Stimulated activated CD8-positive, alpha-beta memory T cell treated with anti-CD3 and anti-CD28 coated beads, Interleukin-7, amount 100 ng/mL, for 48 hours (primary cell): ENCODE data around the gene SHISA4.
"Not testable (repeated sequence)": the region's sequence is repeated elsewhere in the genome, so short reads cannot be mapped to it uniquely, and the experiment has no call there.

Experiments used
- DNase-seq, 2 donors: peaks; one replicate each; pipeline ENCODE4 v3.0.0-alpha.2; 2020; ENCODE audit warnings: low read depth in 1 of 2; ENCODE audit errors: extremely low read depth in 1 of 2

The SHISA4 gene, protein sequence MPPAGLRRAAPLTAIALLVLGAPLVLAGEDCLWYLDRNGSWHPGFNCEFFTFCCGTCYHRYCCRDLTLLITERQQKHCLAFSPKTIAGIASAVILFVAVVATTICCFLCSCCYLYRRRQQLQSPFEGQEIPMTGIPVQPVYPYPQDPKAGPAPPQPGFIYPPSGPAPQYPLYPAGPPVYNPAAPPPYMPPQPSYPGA

DNA sequence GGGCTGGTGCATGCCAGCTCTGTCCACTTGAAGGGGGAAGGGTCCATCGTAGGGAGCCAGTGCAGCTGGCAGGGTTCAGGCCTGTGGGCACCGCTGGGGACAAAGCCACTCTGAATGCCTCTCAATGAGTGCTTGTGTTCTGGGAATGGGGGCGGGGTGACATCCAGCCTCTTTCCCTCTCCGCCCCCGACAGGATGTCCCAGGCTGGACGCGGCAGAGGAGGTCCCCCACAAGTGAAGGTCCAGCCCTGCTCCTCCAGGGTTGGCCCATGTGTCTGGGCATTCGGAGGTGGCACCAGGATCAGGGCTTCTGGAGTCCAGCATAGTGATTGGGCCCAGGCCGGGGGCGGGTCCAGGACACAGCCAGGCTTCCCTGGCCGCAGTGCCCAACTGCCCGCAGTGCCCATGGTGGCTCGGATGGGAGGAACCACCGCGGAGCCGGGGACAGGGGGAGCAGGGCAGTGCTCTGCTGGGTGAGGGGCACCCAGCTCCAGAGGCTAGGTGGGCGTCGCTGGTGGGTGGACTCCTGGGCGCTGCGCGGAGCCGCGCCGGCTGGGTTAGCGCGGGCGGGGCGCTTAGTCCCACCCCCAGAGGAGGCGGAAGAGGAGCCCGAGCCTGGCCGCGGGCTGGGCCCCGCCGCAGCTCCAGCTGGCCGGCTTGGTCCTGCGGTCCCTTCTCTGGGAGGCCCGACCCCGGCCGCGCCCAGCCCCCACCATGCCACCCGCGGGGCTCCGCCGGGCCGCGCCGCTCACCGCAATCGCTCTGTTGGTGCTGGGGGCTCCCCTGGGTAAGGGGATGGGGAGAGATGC is at the start of gene SHISA4:
TSS of gene SHISA4 (plus strand) at position 617 of the 808 bp plus-strand sequence. CDS start at position 714, 97 bp downstream.
- DNase-seq = no peak

DNA sequence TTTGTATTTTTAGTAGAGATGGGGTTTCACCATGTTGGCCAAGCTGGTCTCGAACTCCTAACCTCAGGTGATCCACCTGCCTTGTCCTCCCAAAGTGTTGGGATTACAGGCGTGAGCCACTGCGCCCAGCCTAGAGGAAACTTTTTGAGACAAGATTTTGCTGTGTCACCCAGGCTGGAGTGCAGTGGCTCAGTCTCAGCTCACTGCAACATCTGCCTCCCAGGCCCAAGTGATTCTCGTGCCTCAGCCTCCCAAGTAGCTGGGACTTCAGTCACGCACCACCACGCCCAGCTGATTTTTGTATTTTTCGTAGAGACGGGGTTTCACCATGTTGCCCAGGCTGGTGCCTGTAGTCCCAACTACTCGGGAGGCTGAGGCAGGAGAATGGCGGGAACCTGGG is 49.6 kb upstream of the SHISA4 start:
- not testable (repeated sequence) for DNase-seq

DNA sequence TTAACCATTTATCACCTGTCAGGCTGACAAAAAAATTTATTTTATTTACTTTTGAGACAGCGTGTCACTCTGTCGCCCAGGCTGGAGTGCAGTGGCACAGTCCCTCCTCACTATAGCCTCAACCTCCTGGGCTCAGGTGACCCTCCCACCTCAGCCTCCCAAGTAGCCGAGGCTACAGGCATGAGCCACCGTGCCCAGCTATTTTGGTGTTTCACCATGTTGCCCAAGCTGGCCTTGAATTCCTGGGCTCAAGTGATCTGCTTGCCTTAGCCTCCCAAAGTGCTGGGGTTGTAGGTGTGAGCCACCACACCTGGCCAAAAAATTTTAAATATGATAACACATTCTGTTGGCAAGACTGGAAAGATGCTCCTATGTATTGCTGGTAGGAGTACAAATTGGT is 48.6 kb upstream of the SHISA4 start:
- DNase-seq = no peak

DNA sequence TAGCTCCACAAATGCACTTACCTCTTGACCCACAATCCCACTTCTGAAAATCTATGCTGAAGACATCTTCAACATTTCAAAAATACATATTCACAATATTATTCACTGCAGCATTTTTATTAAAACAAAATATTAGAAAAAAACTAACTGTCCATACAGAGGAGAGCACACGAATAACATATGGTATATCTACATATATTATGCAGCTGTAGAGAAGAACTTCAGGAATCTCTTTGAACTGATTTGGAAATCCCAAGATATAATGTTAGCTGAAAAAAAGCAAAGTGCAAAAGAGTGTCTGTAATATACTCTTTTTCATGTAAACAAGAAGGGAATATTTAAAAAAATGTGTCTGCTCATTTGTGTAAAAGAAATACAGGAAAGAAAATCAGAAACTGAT is 48.2 kb upstream of the SHISA4 start:
- DNase-seq = no peak

DNA sequence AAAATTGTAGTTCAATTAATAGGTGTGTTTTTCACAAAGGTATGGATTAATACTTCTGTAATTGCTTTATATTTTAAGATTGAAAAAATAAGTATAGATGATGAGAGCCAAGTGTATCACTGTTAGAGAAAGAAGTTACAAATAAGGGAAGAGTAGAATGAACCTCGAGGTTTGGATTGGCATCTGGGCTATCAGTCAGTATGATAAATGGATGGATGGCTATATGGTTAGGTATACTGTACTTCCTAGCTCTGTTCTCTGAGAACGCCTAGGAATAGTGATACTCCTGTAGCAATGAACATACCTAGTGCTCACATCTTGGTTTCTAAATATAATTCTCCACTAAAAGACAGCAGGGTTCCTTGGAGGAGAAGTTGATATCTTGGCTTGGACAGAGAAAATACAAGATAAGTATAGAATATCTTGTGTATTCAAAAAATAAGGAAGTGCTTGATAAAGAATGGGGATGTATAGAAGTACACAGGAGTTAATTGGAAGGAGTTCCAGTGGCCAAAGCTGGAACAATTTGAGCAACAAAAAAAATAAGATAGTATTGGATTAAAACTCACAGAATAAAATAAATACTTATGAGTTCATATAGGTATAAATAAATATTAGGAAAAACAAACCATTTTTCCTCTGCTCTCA is 47.3 kb upstream of the SHISA4 start:
- DNase-seq = no peak

DNA sequence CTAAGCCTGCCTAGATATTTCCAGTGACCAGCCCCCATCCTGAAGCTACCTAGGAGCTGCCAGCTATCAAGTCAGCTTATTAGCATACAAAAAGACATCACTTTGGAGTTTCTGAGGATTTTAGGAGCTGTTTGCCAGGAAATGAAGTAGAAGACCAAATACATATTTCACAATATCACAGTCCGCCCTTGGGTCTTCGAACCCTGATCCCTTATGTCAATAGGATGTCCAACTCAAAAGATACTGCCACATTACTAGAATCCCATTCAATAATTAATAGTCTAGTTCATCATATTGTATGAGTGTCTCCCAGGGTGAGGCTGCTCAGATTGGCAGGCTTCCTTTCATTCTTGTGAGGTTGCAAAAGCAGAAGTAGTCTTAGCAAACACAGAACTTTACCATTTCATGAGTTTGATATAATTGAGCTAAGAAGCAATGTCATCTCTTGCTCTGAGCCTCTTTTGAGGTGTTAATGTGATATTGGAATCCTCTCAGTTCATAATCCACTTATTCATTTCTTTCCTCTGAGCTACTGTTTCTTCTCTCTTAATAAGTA is 46.1 kb upstream of the SHISA4 start:
- DNase-seq = no peak

DNA sequence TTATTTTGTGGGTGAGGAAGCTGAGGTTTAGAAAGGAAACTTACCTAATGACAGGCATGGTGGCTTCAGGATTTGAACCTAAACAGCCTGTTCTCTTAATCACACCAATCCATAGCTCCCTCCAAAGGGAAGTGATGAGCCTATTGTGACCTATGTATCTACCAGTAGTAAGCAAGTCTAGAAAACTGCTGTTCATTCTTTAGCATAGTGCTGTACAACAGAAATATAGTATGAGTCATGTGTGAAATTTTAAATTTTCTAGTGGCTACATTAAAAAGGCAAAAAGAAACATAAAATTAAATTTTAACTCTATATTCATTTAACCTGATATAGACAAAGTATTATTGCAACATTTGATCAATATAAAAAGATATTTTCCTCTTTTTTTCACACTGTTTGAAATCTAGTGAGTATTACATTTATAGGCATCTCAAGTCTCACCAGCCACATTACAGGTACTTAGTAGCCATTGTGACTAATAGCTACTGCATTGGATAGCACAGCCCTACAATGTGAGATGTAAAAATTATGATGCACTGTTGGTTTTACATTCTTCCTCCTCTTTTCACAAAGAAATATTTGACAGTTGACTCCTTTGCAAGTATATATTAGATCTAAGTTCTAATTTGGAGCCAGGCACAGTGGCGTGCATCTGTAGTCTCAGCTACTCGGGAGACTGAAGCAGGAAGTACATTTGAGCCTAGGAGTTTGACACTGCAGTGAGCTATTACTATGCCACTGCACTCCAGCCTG is 43.2 kb upstream of the SHISA4 start:
- no peak for DNase-seq

DNA sequence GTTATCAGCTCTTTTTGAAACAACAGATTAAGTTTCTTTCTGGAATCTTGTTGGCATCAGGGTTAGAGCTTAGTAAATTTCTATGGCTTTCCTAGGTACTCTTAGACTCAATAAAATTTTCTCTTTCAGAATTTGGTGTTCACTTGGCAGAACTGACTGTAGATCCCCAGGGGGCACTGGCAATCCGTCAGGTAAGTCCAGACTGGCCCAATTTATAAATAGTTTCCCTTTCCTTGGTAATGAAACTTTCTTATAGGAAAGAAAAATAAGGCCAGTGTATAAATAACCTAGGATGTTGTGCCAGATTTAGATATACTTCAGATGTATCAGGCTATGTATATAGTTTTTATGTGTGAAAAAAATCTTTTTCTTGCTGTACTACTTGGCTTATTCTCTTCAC is 41.5 kb upstream of the SHISA4 start:
- no peak for DNase-seq

DNA sequence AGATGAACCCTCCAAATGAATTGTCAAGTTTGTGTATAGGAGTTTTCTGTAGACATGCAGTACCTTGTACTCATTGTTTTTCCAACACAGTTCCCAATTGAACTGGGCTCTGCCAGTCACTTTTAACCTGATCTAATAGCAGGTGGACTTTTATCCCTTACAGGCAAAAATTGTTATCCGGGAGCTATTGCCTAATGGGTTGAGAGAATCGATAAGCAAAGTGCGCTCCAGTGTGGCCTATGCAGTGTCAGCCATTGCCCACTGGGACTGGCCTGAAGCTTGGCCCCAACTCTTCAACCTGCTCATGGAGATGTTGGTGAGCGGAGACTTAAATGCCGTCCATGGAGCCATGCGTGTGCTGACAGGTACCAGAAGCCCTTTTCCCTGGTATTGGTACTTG is 40.5 kb upstream of the SHISA4 start:
- DNase-seq = no peak

DNA sequence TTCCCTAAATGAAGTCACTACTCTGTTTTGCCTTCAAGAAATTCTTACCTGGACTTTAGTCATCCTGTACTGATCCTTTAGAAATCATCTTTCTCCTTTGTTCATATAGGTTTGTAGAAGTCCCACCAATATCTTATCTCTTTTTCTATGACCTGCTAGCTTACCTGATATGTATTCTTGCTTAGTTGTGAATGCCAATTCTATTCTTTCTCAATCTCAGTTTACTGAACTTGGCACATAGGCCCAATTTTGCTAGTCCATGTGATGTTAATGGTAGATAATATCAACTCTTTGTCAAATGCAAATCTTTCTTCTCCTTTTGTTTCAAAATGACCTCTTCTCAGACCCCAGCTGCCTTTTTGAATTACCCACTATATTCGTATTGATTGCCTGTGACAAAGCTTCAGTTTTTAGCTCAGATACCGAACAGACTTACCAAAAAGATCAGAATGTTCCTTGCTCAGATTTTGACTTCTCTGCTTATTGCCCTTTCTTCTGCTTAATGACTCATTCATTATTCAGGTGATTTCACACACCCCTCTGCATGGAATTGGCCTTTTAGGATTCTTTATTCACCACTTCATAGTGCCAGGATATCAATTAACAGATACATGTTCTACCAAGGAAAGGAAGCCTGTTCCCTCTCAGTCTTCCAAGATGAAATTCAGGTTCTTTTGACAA is 39.2 kb upstream of the SHISA4 start:
- no peak for DNase-seq

DNA sequence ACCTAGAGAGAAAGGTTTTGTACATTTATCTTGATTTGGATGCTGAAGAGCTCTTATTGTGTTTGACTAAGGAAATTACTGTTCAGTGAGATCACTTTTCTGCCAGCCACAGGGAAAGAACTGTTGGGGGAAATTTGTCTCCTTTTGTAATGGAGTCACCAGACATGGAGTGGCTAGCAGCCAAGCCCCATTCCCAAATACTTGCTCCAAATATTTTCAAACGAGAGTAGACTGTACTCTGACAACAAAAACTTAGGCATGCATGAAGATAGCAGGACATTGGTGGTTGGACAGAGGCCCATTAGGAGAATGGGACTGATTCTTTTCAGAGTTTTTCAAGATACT is 38.7 kb upstream of the SHISA4 start:
- DNase-seq = no peak

DNA sequence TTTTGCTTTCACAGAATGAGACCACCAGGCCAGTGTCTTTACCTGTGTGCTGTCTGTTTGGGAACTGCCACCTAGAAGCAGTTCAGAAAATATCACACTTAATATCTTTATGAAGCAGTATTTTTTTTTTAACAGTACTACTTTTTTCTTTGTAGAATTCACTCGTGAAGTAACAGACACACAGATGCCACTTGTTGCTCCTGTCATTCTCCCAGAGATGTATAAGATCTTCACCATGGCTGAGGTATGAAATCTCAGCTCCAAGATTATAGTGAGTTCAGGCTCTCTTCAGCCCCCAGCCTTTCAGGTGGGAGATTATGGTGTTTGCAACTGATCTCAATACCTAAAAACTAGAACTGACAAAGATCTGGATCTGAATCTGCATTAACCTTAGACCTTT is 36.7 kb upstream of the SHISA4 start:
- DNase-seq = no peak

DNA sequence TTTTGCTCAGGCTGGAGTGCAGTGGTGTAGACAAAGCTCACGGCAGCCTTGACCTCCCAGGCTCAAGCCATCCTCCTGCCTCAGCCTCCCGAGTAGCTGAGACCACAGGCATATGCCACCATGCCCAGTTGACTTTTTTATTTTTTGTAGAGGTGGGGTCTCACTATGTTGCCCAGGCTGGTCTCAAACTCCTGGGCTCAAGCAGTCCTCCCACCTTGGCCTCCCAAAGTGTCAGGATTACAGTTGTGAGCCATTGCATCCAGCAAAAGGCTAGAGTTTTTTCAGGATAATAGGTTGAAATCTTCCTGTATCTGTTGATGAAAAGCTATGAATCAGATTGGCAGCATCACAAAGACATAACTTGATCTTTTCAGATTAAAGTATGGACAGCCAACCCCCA is 32.0 kb upstream of the SHISA4 start:
- not testable (repeated sequence) for DNase-seq

DNA sequence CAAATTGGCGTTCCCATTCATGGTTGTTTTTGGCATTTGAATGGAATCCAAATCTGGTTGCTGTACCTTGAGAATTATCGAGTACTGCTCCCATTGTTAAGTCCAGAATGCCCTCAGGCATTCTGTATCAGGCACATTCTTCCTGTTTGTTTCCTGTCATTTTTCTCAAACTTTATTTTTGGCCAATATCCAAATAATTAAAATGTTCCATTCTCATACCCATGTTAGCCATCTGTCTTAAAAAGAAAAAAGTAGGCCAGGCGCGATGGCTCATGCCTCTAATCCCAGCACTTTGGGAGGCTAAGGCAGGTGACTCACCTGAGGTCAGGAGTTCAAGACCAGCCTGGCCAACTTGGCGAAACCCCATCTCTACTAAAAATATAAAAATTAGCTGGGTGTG is 29.3 kb upstream of the SHISA4 start:
- no peak for DNase-seq

DNA sequence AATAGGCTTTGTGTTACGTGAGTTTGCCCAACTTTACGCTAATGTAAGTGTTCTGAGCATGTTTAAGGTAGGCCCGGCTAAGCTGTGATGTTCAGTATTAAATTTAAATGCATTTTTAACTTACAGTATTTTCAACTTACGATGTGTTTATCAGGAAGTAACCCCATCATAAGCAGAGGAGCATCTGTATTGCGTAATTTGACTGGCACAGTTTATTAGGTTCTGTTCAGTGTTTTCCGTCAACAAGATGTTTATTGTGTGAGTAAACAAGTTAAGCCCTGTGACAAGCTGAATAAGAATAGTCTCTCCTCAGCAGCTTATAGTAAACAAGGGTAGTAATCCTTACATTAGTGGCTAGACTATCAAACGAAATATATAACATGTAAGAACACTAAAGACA is 27.2 kb upstream of the SHISA4 start:
- no peak for DNase-seq

DNA sequence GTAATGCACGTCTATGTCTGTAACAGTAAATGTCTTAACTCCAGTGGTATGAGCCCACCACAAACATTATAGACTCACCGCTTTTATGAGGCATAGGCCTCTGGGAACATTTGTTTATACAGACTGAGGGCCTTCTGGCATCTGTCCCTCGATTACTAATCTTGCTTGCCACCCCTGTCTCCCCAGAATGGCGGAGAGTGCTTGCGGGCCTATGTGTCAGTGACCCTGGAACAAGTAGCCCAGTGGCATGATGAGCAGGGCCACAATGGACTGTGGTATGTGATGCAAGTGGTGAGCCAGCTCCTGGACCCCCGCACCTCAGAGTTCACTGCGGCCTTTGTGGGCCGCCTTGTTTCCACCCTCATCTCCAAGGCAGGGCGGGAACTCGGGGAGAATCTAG is 18.3 kb upstream of the SHISA4 start:
- DNase-seq = no peak

DNA sequence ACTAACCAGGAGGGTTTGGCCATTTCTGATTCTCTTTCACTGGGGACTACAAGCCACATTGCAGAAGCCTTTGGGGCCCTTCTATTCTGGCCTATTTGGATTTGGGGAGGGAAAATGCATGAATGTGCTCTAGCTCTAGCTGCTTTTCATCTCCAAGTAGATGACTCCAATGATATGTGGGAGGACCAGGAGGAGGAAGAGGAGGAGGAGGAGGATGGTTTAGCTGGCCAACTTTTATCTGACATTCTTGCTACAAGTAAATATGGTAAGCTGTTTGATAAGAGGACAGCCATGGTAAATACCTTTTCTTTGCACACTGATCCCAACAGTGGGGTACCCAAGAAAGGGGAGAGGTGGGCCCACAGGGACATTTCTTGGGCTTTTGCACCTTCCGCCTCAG is 14.0 kb upstream of the SHISA4 start:
- no peak for DNase-seq

DNA sequence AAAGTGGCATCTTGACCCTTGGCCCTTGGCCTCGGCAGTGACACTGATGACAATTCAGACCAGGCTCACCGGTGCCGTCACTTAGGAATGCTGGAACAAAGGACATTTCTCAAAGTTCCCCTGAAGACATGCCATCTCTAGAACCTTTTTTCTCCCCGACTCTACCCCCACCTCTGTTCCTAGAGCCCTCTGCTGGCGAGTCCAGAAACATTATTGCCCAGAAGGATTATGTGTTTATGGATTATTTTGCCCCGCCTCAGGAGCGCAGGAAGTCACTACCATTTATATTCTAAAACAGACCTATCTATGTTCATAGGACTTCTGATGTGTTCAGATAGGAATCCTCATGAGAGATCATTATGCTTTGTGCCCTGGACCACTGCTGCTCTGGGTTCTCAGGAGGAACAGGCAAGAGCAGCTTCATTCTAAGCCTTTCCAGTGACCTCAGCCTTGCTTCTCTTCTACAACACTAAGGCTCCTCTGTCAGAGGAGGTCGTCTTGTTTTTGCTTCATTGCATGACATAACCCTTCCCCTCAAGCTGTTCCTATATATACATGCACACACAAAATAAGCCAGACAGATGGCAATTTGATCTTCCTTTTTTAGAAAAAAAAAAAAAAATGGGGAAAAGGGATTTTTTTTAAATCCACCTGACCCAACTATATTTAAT is 12.4 kb upstream of the SHISA4 start:
- DNase-seq = no peak

DNA sequence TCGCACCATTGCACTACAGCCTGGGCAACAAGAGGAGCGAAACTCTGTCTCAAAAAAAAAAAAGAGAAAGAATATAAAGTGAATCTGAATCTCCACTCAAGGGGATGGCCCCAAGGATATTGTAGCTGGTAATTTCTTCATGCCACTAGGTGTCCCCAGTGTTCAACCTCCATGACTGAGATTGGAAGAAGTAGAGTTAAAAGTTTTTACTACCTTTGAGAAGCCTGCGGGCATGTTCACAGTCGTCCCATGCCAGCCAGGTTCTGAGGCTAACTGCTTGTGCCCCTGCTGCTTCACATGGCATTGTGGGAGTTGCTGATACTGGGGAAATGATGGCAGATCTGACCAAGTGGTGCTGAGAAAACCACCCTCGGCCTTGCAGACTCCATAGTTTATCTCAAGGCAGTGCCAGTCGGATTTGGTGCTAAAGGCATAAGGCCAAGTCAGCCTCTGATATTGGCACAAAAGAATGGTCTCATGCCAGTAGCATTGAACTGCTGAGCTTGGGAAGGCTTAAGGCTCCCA is 10.8 kb upstream of the SHISA4 start:
- DNase-seq = no peak
